Effector CD8-positive, alpha-beta T cell (primary cell): ENCODE results near the gene LRRC7.
"Not testable (repeated sequence)": the region's sequence is repeated elsewhere in the genome, so short reads cannot be mapped to it uniquely, and the experiment has no call there.

Source experiments
- DNase-seq: peaks from one replicate; lab custom pipeline; 2025; lab: John Stamatoyannopoulos, UW

The LRRC7 gene

DNA sequence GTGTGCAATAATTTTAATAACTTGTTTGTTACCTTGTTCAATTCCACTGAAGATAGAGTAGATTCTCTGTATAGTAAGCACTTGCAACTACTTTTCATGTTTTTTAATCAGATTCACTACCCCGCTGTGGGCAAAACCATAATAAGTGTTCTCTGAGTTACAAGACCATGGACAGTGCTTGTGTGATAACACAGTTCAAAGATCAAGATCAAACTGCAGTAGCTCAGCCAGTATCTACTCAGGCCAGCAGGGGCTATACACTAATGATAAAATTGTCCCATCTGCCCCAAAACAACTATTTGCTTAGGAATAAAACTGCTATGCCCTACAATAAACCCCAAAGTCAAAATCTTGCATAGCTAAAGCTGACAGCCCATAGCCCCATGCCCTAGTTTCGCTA lies 129.6 kb downstream of the LRRC7 start:
- DNase-seq, result no peak

DNA sequence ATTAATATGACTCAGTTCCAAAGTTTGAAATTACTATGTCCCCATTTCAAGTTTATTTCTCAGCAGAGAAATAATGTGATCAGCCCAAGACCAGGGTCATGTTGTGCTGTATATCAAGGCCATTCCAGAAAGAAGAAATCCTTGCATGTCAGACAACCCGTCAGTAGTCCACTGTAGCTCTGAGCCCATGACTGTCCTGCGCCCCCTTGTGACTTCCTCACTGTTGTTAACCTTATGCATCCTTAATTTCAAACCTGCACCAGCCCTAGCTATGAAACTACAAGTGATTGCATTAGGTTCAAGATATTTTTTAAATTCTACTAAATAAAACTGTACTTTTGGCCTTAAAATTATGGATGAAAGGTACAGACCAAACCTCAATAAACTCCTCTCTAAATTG lies 133.0 kb downstream of the LRRC7 start:
- no peak for DNase-seq

DNA sequence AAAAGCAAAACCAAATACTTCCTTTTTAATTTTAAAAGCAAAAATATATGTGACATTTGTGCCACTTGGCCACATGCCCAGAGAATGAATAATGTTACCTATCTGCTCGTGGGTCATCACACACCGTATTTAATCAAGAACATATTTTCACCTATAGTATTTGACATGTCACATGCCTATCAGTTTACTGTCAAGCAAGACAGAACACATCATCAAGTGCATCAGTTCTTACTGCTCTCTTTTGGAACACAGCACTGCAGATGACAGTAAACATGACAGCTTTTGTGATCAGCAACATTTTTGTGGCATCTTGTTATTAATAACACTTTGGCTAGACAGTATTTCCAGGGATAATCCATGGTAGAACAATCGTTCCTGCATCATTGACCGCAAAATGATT lies 134.4 kb downstream of the LRRC7 start:
- DNase-seq, result no peak

DNA sequence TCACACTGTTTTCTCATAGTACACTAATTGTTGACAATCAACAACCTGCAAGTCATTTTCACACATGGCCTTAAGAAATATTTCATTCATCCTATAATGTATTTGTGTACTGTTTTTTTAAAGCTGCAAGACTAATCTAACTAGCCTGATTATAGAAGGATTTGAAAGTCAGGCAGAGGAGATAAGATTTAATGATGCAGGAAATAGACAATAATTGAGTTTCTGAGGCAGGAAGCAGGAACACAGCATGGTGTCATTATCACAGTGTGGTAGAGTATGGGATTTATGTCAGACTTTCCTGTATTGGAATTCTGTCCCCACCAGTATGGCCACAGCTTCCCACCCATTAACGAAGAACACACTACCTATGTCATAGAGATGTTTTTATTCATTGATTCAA lies 138.8 kb downstream of the LRRC7 start:
- DNase-seq, result no peak

DNA sequence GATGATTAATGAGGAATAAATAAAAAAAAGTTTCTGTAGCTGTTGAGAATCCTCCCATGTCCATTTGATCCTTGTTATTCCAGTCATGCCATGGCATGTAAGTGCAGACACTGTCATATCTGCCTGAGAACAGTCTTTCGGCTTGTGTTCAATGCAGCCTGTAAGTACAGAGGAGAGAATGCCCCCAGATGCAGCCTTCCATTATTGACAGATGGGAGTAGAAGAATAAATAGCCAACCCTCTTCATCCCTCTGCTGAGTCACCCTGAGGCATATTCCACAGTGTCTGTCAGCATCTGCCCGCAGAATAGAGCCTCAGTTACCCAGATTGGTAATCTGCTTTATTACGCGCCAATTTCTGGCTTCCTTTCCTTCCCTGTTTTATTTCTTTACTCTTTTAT lies 139.4 kb downstream of the LRRC7 start:
- DNase-seq, result no peak

DNA sequence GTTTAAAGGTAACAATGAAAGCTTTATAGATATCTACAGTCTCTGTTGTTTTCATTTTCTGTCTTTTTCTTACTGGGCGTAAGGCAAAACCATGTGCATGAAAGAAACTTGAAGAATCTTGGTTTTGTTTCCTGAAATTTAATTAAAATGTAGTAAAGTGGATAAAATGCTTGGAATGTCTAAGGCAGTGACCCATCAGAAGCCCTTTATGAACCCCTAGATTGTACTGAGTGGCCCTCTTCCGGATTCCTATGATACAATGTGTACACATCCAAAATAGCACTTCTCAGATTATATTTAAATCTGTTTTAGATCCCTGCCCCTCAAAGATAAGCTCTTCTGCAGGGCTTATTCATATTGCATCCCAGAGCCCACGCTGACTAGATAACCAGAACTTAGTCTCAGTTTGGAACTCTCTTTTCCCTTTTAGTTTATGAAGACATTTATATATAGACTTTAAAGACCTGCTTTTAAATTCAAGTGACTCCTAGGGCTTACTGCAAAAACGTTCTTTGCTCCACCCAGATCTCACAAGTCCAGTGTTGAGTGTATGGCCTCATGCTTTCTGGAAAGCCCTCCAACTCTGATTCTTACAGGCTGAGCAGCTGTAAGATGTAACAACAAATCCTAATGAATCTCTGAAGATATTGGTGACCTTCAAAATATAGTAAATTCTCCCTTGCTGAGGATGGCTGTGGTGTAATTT lies 142.9 kb downstream of the LRRC7 start:
- no peak for DNase-seq

DNA sequence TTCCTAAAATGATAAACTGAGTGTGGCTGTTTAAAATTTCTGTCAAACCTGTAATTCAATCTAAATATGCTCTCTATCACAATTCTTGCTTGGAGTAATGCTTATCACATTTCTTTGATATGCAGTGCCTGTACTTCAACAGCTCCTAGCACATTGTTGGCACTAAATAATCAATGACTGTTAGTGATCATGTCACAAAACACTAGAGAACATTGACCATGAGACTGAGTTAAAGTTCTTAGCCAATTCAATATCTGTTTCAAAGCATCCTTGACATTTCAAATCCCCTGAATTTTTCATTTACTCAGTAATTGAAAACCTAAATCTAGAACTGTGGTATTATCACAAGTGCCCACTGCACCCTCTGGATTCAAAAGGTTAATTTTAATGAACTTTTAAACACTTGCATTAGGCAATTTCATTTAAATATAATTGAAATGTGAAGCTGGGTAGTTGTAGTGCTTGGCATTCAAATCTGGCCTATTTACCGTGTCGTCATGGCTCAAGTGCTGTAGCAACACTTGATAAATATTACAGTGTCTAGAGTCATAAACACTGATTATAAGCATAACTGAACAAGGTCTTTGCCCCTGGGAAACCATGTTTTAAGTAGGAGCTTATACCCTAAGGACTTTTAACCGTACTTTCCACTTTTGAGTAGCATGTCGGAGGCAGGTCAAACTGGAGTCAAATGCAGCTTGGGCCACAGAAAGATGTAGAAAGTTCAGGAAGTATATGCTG lies 143.6 kb downstream of the LRRC7 start:
- no peak for DNase-seq

DNA sequence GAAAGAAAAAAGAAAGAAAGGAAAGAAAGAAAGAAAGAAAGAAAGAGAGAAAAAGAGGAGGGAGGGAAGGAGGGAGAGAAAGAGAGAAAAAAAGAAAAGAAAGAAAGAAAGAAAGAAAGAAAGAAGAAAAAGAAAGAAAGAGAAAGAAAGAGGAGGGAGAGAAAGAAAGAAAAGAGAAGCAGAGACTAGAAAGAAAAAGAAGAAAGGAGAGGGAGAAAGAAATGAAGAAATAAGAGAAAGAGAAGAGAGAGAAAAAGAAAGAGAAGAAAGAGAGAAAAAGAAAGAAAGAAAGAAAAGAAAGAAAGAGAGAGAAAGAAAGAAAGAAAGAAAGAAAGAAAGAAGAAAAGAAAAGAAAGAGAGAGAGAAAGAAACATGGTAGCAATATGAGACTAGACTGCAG lies 150.1 kb downstream of the LRRC7 start:
- not testable (repeated sequence) for DNase-seq

DNA sequence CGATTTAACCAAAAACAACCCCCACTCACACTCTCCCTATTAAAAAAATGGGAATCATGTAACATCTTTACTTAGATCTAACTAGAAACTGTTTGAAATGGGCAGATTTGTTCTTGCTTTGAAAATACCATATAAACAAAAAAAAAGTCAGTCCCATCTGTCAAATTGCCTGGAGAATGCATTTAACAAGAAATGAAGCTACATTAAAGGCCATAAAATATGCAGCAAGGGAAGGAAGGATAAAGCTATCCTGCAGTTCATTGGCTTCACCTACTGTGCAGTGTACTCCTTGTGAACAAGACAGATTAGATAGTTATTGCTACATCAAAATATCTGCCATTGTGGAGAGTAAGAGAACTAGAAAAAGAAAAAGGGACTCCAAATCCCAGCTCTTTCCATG lies 160.5 kb downstream of the LRRC7 start:
- DNase-seq, result no peak

DNA sequence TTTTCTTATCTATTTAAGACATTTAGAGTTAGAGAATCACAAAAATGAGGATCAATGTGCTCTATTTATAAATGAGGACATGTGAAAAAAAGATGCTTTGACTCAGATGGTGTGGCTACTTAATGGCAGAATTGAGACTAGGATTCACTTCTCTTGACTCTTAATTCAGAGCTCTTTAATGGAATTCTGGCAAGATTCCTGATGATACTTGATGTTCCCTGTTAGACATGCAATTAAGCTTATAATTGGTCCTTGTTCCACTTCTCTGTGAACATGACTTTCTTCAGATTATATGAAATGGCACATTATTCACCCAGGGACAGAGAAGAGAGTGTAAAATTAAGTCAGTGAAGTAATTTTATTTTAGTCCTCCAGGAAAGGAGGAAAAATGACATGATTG lies 165.3 kb downstream of the LRRC7 start:
- DNase-seq, result no peak

DNA sequence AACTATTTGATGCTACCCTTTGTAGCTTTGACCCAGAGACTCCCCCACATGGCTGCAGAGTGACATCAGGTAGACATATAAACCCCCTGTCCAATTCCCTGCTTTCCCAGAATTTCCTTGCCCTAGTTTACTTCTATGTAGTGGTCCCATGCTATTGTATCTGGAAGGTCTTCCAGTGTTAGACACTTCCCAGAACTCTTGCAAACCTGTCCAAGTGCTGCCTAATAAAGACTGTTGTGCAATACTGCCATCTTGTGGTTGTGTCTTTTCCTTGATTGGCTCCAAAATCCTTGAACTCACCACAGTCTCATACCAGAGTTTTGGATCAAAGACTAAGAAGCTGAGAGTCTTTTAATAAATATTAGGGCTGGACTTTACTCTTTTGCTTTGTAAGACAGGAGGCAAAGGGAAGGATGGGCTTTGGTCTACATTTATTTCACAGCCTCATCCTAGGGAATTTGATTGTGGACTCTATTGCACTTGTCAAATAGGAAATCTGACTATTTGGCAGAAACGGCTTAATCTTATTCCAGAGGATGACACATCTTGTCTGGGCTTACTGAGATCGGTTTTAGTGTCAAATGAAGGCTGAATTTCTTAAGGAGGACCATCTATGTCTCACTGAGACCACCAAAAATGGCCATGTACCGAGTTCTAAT lies 169.9 kb downstream of the LRRC7 start:
- DNase-seq, result no peak

DNA sequence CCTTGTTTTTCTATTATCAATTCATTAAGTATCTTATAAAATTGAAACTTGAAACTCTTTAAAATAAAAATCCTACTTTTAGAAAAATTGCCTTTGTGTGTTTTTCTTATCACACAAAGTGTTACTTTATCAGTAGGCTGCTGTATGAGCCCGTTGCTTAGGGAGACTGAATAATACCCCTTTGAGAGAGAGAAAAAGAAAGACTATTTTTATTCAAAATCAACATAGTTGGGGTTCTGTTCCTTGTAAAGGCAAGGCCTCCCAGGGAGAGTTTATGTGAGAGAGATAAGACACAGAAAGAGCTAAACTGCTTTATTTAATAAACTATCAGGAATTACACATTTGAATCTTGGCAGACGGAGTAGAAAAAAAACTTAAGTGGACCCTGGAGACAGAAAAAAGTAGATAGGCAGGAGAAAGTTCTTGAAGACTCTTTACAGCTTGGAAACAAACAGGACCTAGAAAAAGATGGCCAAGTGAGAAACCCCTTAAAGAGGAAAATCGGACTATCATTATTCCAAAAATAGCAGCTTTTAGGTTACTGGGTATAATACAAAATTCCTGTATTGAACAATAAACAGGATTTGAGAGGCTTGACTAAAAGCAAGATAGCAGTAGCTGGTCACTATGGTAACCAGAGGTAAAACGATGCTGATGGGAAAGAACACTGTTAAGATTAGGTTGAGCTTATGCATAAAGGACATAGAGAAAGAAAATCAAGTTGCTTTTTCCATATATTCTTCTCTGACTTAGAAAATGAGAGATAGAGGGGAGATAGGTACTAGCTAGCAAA lies 170.9 kb downstream of the LRRC7 start:
- DNase-seq, result no peak

DNA sequence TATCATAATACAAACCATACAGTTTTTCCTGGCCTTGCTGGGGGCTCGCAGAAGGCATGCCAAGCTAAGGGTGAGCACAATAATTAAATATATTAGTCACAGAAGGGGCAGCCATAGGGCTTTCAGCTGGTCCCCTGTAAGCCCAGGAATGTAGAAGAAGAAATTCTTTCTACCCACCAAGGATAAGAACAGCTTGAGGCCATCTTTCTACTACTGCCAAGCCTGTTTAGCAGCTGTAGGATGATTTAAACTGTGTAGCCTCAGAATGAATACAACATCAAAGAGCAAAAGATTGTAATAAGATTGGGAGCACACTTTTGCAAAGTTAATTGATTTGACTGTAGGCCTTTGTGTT lies 171.5 kb downstream of the LRRC7 start:
- DNase-seq, result no peak

DNA sequence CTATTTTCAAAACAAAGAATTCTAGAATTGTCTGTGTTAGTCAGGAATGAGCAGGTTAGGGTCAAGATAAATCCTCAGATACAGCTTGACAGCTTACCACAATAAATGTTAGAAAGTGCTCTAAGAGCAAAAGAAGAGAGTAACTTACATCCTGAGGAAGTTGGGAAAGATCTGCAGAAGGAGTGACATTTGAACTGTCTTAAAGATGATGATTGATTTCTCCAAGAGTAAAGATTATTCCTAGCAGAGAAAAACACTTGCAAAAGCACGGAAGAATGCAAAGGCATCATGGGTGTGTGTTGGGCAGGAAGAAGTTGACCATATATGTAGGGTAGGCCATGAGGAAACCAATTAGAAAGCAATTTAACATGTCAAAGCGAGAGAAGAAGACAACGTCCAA lies 175.4 kb downstream of the LRRC7 start:
- no peak for DNase-seq

DNA sequence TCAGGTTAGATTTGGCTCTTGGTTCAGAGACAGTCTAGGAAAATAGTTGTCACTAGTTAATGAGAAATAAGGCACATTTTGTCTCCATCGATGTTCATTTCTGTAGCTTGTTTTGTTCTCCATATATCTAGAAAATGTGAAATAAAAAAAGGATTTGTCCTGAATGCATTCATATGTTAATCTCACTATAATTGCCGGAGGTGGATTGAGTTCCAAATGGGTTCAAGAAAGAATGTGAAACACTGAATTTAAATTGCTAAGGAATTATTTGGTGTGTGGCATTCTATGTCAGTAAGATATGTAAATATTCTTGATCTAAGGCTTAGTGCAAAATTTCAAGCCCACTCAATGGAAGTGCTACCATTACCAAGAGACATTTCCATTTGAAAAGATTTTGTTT lies 176.7 kb downstream of the LRRC7 start:
- DNase-seq, result no peak

DNA sequence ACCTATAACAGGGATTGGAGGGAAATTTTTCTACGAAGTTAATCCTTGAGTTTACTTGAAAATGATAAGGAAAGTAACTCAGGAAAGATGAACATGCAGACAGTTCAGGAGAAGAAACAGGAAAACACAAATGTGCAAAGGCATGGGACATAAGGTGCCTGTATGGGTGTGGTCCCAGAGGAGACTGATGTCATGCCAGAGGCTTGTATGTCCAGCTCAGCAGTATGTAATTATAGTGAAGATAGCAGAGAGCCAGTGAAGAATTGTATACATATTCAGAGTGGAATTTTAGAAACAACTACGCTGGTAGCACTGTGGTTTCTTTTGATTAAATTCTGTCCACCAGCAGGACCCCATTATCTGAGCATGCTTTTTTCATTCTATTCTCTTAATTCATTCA lies 179.5 kb downstream of the LRRC7 start:
- DNase-seq, result no peak

DNA sequence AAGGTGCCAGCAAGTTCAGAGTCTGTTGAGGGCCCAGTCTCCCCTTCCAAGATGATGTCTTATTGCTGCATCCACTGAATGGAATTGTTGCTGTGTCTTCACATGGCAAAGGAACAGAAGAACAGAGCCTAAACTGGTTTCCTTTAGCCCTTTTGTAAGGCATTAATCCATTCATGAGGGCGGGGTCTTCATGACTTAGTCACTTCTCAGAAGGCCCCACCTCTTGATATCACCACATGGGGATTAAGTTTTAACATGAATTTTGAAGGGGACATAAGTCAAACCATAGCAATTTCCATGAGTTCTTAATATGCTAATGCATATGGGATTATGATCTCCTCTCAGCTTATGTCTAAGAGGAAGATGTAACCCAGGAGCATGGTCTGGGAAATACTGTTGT lies 182.9 kb downstream of the LRRC7 start:
- no peak for DNase-seq

DNA sequence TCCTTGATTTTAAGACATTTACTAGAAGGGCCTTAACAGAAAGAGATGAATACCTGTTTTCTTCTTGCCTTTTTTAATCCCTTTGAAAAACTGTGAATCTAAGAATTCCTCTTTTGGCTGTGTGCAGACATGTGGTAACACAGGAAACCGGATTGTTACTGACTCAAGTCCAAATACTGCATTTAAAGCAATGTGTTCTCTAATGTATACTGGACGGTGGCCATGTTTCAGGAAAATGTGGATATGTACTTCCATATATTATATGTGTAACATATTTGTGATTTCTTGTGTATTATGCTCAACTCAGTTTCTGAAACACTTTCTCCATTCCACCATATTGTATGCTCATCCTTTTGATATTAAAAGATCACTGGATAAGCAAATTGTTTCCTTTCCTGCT lies 185.1 kb downstream of the LRRC7 start:
- DNase-seq, result no peak

DNA sequence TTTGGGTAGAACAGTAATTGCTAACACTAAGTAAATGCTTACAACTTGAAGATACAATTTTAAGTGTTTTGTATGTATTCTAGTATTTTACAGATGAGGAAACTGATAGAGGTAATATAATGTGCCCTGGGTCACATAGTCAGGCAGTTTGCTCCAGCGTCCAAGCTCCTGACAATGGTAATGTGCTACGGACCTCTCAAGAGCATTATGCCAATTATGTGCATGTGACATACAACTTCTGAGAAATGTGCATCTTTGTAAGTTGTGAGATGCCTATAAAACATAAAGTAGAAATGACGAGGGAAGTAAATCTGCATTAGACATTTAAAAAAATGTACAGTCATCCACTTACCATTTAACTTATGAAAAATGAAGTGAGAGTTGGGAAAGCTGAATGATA lies 186.8 kb downstream of the LRRC7 start:
- no peak for DNase-seq

DNA sequence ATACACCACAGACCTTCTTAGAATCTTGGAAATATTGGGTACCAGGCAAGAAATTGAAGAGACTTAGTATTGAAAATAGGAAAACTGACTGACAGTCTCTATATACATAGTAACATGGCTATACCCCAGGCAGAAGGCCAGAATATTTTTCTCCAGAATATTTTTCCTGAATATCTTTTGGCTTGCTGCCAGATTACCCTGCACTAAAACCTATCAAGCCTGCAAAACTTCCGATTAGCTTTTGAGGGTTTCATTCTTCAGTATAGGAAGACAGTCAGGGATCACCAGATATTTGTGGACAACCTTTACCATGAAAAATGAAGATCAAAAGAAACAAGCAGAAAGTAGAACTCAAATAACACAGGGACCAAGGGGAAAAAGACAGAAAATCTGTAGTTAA lies 187.9 kb downstream of the LRRC7 start:
- DNase-seq, result no peak

DNA sequence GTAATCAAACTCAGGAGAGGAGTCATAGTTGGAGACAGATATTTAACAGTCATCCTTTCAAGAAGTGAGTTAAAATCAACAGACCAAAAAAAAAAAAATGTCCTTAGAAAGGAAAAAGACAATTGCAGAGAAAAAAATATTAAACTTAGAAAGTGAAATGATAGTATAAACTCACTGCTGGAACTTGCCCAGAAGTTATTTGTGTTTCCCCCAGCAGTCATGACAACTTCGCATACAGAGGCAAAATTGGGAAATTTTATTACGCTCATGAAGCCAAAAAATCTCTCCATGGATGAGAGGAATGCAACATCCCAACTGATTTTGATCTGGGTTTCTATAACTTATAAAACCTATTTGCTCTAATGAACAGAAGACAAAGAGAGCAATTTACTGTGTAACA lies 198.2 kb downstream of the LRRC7 start:
- no peak for DNase-seq

DNA sequence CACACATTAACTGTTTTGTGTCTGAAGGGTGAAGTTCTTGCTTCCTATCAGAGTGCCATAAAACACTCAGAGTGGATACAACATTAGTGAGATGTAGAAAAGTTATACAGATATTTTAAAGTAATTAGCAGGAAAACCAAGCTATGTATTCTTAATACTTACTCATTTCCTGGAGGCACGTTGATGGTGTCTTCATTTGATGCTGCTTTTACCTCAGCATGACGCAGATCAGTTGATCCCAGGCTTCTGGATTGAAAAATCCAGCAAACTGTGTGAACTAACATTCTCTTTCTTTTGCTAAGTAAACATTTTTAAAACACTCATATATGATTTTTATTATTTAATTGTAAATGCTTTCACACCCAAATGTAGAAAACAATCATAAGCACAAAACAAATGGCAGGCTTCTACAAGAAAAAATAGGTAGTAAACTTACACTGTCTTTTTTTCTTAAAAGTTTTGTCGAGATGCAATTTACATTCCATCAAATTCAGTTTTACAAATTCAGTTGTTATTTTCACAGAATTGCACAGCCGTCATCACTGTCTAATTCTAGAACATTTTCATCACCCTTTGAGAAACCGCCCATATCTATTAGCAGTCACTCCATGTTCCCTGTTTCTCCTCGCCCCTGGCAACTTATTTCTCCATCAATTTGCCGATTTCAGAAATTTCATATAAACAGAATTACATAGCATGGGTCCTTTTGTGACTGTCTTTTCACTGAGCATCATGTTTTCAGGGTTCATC lies 198.9 kb downstream of the LRRC7 start:
- DNase-seq, result no peak
